Measurements from ENCODE around the gene TOMM22.
A peak's percentile ranks its signal among the peaks of the same experiment; 100 is the strongest.

Gene TOMM22

DNA sequence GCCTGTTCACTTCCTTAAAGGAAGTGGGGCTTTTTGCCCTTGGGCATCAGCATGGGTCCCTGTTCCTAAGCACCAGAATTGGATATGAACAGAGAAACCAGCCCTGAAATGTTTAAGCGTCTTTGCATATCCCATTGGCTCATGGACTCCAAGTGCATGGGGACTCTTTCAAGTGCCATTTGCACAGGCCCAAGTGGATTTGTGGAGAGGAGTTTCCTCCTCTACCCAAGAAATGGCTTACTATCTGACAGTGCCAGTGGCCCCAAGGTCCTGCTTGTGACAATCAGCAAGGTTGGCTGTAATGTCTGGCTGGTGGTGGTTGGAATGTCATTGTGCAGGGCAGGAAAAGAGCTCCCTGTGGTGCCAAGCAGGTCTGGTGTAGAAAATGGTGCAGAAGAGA, 4.0 kb downstream of the TOMM22 start:
- no peaks in the 10 kb centered on the region for H3K27me3 Mint-ChIP-seq (ENCODE audit: low read depth)
- H3K9me3 Mint-ChIP-seq: peaks cover 5% of the 10 kb centered on the region
- no peak overlapping the region for H3K27ac Mint-ChIP-seq
- no peak overlapping the region for H3K4me3 Mint-ChIP-seq
- H3K4me1 Mint-ChIP-seq: peaks cover 21% of the 10 kb centered on the region
- TF ChIP-seq CTCF (IDR thresholded peaks at IDR 0.05; ENCODE audit: unreplicated experiment in 3 of 3): no peak
- peaks cover 80% of the 10 kb centered on the region for H3K36me3 Mint-ChIP-seq (ENCODE audit: low read depth)

- peak overlapping the region; percentile 39 to 98 (median 49) for H3K27ac Mint-ChIP-seq
- peaks cover 68% of the 10 kb centered on the region for H3K36me3 Mint-ChIP-seq (ENCODE audit: low read depth)
- no peaks in the 10 kb centered on the region for H3K4me1 Mint-ChIP-seq
- H3K9me3 Mint-ChIP-seq: no peaks in the 10 kb centered on the region
- H3K4me3 Mint-ChIP-seq: peak overlapping the region in 1 of 3 experiments; percentile 13
- no peaks in the 10 kb centered on the region for H3K27me3 Mint-ChIP-seq (ENCODE audit: low read depth)
- TF ChIP-seq CTCF (IDR thresholded peaks at IDR 0.05; ENCODE audit: unreplicated experiment in 3 of 3): no peak
Measured at GRCh38 chr22:38689651-38690050, 7.9 kb downstream of the TOMM22 start.

- Mint-ChIP-seq H3K27me3 (ENCODE audit: low read depth) (no peaks in the 10 kb centered on the region), H3K4me1 (peaks cover 28% of the 10 kb centered on the region), H3K4me3 (no peak overlapping the region), H3K27ac (no peak overlapping the region), H3K36me3 (ENCODE audit: low read depth) (peaks cover 50% of the 10 kb centered on the region), H3K9me3 (no peaks in the 10 kb centered on the region)
- TF ChIP-seq CTCF (IDR thresholded peaks at IDR 0.05; ENCODE audit: unreplicated experiment in 3 of 3): no peak
Measured at GRCh38 chr22:38694049-38694448, 12.3 kb downstream of the TOMM22 start.

DNA sequence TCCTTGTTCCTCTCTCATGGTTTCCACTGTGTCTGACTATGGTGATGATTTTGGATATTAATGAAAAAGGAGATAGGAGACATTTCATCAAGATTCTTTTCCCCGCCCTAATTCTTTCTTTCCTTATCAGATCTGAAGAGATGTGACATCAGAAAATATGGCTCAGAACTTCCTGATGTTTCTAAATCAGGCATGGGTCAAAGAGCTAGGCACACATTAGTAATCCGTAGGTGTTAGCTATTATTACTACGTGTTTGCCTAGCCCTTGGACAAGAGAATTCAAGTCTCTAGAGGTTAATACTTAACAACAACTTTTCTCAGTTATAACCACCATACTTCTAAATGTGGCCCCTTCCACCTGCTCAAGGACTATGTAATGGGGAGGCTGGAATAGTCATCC, 13.2 kb downstream of the TOMM22 start:
- Mint-ChIP-seq H3K4me3 (no peak overlapping the region), H3K9me3 (no peaks in the 10 kb centered on the region), H3K27ac (no peak overlapping the region), H3K36me3 (ENCODE audit: low read depth) (peaks cover 41% of the 10 kb centered on the region), H3K27me3 (ENCODE audit: low read depth) (no peaks in the 10 kb centered on the region), H3K4me1 (peaks cover 36% of the 10 kb centered on the region)
- no peak for TF ChIP-seq CTCF (IDR thresholded peaks at IDR 0.05; ENCODE audit: unreplicated experiment in 3 of 3)

DNA sequence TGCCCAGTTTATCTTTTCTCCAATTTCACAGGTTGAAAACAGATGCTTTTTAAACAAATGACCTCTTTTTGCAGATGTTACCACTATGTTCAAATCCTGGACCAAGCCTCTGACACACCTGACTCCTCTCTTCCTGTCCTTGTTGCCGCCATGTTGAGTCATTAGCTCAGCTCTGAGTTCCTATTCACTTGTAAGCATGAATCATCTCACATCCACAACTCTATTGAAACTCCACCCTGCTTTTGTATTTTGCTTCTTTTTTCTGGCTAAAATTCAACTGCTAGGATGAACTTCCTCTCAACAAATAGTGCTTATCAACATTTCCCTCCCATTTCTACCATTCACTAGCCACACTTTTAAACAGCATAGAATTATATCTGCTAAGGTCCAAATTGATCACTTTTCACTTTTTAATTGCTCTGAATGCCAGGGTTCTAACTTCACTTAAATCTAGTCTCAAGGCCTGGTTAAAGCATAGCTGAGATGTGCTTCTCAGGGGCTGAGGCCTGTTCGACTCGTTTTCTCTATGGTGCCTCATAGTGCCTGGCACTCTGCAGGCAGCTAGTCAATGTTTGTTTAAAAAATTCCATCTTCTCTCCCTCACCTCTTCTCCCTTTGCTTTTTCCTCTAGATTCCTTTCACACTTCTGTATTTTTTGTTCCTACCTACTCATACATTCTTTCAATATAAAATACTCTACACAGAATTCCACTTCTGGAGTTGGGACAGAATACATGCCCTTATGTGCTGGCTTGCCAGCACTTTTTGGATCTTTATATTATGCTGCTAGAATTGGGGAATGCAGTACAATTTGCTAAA, 15.1 kb downstream of the TOMM22 start:
- Mint-ChIP-seq H3K27ac (peak overlapping the region; percentile 66 to 91 (median 77)), H3K4me1 (peaks cover 40% of the 10 kb centered on the region), H3K4me3 (peak overlapping the region; percentile 64 to 76 (median 70)), H3K36me3 (ENCODE audit: low read depth) (peaks cover 32% of the 10 kb centered on the region), H3K27me3 (ENCODE audit: low read depth) (no peaks in the 10 kb centered on the region), H3K9me3 (no peaks in the 10 kb centered on the region)
- TF ChIP-seq CTCF (IDR thresholded peaks at IDR 0.05; ENCODE audit: unreplicated experiment in 3 of 3): no peak
